HG02623 (cell line): Measurements from ENCODE around the gene NPHP3.

Experiments used
- ATAC-seq: cut with Tn5 transposase; IDR thresholded peaks from one replicate; pipeline ENCODE4 v1.9.1; 2021; ENCODE audit warnings: moderate library complexity; ENCODE audit not compliant: unreplicated experiment

The NPHP3 gene

DNA sequence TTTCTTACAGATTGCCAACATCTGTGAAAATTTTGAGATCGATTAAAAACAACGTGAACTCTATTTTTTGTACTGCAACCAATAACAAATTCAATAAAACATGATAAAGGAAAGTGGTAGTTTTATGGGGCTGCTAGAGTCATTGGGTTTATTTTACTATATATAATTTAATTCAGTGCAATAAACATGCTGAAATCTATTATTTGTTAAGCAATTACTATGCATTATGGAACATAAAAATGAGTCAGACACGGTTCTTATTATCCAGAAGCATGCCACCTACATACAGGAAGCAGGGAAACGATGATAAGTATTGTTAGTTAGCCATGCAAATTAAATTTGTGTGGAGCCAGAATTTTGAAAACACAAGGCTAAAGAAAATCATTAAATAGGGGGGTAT is 27.2 kb downstream of the NPHP3 start:
- ATAC-seq: no peak

DNA sequence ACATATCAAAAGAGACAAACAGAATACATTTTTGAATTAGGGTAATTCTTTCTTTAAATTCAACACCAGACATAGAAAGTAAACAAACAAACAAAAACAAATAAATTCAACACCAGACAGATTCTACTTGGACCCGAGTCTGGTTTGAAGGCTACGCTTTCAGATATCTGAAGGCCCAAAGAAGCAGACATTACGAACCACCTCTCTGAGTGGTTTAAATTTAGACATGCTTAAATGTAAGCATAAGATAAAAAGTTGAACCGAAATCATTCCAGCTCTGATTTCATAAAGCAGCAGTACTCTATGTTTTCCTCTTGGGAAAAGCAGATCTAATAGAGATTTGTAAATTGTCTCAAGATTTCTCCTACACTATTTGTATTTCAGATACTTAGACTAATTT is 32.2 kb downstream of the NPHP3 start:
- ATAC-seq: no peak

DNA sequence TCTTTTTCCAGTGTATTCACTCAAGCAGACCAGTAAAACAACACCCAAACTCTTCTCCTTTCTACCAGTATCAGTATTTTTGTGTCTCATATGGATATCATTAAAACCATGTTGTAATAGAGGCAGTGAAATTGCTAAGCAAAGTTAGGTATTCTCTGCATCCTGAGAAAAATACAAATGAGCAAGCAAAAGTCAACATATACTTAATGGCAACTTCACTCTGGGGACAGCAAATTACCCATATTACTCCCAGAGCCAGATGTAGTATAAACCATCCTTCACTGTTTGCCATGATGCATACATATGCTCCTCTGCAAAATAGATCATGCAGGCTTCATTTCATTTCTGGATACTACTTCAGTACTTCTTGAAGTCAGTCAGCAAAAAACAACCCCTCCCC is 40.0 kb downstream of the NPHP3 start:
- no peak for ATAC-seq

DNA sequence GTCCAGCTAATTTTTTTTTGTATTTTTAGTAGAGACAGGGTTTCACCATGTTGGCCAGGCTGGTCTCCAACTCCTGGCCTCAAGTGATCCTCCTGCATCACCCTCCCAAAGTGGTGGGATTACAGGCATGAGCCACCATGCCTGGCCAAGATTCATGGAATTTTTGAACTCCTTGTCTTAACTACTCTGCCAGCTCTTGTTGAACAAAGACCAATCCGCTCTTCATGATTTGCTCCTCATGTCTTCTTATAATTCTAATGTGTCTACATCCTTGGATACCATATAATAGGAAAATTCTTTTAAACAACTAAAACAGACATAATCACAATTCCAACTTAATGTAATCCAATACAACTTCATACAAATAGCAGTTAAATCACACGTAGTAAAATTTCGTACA is 40.8 kb downstream of the NPHP3 start:
- no peak for ATAC-seq

DNA sequence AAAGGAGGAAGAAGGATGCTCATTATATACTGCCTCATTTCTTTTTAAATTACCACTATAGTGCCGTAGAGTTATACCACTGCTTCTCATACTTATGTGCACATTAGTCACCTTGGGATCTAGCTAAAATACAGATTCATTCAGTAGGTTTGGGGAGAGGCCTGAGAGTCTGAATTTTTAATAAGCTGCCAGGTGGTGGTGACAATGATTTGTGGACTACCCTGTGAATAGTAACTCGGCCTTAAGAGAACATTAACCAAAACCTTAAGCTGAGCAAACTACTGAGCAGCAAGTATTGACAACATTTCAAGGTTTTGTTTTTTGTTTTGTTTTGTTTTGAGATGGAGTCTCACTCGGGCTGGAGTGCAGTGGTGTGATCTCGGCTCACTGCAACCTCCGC is 42.3 kb downstream of the NPHP3 start:
- no peak for ATAC-seq

DNA sequence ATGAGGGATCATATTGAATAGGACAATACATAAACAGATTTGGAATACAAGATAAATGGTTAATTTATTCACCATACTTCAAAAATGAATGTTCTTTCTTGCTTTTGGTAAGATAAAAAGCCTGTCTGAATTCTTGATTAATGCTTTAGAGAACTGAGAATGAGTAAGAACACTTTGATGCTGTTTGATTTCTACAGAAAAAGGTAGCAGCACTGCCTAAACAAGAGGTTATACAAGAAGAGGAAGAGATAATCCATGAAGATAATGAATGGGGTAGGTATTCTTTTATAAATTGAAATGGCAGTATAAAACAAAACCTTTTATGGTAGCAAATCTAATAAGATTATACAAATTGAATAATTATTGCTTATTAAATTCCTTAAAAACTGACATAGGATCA is 46.8 kb downstream of the NPHP3 start:
- ATAC-seq: no peak

DNA sequence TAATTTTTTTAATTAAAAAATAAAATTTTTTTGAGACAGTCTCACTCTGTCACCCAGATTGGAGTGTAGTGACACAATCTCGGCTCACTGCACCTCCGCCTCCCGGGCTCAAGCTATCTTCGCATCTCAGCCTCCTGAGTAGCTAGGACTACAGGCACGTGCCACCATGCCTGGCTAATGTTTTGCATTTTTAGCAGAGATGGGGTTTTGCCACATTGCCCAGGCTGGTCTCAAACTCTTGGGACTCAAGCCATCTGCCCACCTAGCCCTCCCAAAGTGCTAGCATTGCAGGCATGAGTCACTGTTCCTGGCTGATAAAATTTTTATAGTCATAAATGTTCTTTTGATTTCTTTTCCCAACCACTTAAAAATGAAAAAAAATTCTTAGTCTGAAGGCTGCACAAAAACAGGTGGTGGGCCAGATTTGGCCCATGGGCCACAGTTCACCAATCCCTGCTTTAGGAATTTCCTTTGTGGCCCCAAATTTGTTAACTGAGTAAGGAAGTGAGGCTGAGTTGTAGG is 52.9 kb downstream of the NPHP3 start:
- no peak for ATAC-seq

DNA sequence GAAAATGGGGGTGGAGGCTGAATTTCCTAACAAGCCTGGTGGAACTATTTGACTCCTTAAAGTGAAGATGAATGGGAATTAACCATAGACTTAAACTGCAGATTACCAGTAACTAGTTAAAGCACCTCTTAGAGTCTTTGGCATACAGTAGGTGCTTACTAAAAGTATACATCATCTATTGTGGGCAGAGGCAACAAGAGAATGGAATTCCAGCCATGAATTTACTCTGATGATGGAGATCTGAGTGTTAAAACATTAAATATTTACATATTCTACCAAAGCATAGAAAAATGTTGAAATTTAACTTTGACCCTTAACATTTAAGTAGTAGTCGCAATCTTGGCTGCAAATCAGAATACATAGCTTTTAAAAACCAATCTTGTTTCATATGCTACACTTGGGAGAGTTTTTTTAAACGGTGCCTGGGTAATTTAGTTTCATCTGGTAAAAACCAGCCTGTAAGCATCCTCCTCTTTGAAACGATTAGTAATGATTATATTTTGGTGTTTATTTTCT is 56.9 kb downstream of the NPHP3 start:
- ATAC-seq: no peak

DNA sequence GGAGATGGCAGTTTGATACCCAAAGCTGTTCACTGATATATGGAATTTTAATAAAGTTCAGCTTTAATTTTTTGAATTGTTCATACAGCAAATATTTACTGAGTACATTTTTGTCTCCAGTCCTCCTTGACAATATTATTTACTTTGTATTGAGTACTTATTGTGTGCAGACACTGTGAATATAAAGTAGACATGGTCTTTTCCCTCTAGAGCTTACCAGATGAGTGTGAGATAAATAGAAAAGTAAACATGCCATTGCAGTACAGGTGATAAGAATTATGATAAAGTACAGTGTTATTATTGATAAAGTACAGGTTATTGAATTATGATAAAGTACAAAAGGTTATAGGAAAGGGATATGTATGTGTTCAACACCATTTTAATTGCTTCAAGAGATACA is 60.0 kb downstream of the NPHP3 start:
- ATAC-seq: no peak

DNA sequence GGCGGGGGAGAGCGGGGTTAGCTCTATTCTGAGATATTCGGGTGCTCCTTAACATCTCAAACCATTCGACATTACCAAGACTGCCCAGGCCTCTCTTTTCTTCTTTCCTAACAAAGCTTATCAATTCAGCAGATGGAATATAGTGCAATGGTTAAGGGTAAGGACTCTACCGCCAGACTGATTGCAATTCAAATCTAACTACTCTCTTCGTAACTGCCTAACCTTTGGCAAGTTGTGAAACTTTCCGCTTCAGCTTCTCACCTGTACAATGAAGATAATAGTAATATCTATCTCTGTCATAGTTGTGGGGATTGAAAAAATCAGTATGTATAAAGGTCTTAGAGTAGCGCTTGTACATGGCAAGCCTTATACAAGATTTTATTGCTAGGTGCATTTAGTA is 61.1 kb downstream of the NPHP3 start:
- no peak for ATAC-seq

DNA sequence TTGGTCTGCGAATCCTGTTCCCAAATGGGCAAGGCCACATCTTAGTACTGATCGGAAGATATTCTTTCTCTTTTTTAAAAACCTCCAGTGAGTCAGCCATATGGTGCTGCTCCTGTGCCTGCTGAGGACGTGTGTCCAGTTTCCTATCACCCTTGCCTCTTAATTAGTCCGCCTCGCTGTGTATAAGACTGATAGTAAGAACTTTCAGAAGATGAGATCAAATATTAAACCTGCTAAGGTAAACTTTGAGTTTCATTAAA is 61.5 kb downstream of the NPHP3 start:
- peak; percentile 3 for ATAC-seq

DNA sequence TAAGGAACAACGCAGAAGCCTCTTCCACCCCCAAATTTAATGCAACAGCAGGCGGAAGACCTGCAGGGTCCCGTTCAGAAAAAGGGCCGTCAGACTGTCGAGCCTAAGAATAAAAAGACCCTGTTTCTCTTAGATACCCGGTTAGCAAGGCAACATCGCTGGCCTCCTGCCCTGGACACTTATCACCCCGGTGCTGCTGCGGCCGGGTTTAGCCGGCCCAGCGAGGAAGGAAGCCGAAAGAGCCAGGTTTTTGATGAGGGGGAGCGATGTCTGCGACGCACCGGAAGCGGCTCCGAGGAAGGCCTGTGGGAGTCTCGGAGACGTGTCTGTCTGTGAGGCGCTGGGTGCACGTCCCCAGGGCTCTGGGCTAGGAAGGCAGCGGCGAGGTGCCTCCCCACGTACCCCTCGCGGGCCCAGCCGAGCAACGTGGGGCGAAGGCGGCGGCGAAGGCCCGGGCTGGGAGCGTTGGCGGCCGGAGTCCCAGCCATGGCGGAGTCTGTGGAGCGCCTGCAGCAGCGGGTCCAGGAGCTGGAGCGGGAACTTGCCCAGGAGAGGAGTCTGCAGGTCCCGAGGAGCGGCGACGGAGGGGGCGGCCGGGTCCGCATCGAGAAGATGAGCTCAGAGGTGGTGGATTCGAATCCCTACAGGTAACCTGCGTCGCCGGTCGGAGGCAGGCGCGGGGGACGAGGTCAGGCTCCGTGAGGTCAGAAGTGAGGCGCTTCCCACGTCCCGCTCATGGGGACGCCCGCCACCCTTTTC is 62.0 kb downstream of the NPHP3 start, which contains the start of gene UBA5:
UBA5 (plus strand) TSS at position 278 of the 759 bp plus-strand sequence; CDS start at position 487, 209 bp downstream.
- peak; percentile 66 for ATAC-seq

DNA sequence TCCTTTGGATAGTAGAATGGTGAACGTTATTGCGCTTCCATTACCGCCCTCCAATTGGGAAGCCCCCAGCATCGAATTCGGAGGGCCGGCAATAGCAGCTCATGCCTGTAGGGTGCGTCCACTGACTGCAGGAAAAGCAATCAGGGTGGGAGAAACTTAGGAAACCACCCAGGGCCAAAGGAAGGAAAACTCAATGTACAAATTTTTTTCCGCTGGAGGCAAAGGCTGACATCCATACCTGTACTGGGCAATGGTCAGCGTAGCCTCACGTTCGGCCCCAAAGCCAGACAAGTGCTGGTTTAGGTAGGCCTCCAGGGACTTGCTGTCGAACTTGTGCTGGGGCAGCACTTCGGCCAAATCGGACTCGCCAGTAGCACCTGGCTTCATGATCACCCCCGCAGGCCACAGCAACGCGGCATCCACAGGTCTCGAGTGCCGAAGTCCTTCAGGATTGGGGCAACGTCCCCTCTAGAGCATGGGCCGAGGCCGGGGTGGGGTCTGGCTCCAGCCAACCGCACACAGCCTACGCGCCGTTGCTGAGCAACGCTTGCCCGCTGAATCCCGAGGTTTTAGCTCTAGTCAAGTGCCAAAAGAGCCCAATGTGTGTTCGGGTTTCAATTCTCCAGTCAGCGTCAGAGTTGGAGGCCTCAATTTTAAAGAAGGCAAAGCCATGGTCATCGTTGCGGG is 62.7 kb downstream of the NPHP3 start, which contains the start of gene ACAD11:
ACAD11 (minus strand) TSS at position 445 of the 687 bp plus-strand sequence; CDS start at position 387, 58 bp downstream.
- peak; percentile 43 for ATAC-seq

DNA sequence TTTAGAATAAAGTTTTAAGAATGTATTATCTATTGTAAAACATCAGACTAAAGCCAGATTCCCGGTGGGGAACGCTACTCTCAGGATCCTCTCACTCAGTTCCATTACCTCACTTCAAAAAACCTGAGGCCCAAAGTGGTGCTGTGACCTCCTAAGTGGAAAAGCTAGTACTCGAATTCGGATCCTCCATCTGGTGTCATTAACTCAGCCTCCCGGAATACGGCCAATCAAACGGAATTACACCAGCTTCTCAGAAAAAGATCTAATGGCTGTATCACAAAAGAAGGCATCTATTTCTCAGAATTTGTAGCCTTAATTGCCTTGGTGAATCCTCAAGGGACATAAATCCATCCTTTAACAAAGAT is 63.2 kb downstream of the NPHP3 start:
- ATAC-seq: no peak

DNA sequence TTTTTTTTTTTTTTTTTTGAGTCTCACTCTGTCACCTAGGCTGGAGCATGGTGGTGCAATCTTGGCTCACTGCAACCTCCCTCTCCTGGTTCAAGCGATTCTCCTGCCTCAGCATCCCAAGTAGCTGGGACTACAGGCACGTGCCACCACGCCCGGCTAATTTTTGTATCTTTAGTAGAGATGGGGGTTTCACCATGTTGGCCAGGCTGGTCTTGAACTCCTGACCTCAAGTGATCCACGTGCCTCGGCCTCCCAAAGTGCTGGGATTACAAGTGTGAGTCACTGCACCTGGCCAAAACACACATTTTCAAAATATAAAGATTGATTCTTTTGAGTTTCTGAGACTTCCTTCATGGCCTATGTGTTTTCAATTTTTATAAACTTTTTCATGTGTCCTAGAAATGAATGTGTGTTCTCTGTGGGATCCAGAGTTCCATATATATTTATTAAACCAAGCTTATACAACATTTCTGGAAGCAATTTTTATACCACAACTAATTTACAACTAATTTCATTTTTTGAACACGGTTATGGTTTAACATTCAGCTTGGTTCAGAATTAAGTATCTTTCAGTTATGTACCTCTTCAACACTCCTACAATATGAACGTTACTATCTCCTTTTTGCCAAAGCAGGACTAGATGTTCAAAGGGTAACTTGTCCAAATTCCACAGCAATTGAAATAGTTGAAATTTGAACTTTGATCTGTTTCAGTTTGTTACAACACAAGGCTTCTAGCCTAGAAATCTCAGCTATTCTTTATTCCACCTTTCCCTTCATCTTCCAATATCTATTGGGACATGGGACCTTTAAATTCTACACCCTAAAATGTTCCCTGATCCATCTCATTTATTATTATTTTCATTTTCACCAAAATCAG is 64.1 kb downstream of the NPHP3 start:
- ATAC-seq: no peak

DNA sequence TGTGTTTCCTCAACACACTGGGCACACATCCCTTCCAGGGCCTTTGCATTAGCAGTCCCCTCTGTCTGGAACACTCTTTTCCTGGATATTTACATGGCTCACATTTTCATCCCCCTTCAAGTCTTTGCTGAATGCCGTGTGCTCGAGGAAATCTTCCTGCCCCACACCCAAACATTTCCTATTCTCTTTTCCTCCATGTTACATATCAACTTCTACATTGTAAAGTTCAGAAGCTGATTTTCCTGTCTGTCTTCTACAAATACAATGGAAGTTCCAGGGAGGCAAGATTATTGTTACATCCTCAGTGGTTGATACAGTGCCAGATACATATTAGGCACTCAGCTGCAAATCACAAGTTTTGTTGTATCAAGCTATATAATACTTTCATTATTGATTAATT is 66.7 kb downstream of the NPHP3 start:
- ATAC-seq: no peak

DNA sequence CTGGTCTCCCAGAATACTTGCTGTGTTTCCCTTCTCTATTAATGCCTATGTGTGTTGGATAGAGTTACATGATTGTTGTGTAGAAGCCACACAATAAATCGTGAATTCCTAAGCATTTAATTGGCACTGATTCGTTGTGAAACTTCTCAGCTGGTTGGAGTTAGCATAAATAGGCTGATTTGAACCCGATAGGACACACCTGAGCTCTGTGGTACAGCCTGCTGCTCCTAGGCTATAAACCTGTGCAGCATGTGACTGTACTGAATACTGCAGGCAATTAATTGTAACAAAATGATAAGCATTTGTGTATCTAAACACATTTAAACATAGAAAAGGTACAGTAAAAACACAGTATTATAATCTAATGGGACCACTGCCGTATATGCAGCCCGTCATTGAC is 67.5 kb downstream of the NPHP3 start:
- ATAC-seq: no peak

DNA sequence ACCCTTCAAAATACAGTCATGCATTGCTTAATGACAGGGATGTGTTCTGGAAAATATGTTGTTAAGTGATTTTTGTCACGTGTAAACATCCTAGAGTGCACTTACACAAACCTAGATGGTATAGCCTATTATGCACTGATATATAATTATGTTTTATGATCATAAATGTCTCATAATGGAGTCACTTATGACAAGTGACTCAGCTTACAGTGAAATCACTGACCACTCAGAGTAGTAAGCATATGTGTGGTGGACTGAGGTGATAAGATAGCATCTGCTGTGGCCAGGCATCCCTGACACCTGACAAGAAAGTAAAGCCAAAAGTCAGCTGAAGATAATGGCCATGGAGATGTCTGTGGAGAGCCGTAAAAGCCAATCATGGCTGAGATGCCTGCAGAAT is 68.0 kb downstream of the NPHP3 start:
- no peak for ATAC-seq

DNA sequence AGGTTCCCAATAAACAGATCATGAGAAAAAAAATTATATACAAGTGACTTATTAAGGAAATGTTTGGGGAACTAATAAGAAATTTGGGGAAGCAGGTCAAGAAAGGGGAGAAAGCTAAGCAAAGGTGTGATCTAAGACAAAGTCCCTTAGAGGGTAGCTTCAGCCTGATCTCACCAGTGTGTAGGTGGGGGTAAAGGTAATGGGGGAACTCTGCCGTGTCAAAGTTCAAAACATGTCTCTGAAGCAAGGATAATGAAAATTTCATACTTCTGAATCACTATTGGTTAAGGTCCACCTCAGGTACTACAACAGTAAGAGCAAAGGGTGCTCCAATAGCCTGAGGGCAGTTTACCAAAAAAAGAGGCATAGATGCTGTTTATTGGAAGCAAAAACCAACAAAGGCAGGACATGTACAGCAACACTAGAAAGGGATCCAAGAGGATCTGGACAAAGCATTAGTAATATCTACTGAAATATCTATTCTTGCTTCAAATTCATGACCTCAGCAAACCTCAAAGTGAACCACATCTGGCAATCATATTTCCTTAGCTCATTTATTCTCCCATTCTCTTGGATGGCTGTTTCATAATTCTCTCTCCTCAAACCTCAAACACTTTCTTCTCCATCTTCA is 69.5 kb downstream of the NPHP3 start:
- ATAC-seq: no peak

DNA sequence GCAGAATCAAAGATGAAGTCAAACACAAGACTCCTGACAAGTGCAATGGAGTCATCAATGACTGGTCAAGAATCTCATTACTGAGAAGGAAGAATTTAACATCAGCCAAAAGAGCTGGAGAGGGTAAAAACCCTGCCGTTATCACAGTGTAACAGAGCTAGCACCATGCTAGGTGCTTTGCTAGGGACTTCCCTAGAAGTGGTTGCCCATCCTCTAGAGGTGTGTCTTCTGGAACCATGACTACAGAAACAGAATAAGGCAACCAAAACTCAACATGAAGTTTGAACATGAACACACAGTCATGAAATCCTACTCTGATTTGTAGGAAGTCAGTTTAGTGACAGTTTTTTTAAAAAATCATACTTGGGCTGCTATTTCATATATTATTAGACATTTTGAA is 72.1 kb downstream of the NPHP3 start:
- ATAC-seq: no peak

DNA sequence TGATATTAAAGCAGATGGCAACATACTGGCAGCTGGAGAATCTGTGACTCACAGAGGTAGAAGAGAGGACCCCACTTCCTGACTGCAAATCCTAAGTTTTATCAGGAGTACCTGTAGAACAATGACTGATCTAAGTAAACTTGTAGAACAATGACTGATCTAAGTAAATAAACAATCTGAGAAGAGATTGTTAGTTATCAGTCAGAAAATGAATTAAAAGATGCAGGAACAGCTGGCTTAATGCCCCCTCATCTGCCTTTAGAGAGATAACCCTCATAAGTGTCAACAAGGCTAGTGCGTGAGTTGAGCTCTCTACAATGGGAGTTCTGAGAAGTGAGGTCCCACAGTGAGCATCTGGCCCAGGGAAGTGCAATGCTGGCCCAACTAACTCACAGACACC is 77.2 kb downstream of the NPHP3 start:
- ATAC-seq: no peak
